Measurements from ENCODE around the gene PSKH1.
"Not testable (repeated sequence)": the region's sequence is repeated elsewhere in the genome, so short reads cannot be mapped to it uniquely, and the experiment has no call there.

DNA sequence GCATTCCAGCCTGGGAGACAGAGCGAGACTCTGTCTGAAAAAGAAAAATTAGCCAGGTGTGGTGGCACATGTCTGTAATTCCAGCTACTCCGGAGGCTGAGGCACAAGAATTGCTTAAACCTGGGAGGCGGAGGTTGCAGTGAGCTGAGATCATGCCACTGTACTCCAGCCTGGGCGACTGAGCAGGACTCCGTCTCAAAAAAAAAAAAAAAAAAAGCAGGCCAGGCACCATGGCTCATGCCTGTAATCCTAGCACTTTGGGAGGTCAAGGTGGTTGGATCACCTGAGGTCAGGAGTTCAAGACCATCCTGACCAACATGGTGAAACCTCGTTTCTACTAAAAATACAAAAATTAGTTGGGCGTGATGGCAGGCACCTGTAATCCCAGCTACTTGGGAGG is 79.2 kb downstream of the PSKH1 start:
- not testable (repeated sequence) for TF ChIP-seq CTCF (IDR thresholded peaks at IDR 0.05; ENCODE audit: low read depth, low read length, missing input control); REST (IDR thresholded peaks at IDR 0.05); YY1 (IDR thresholded peaks at IDR 0.05); SP1 (IDR thresholded peaks at IDR 0.05); TAF1 (conservative IDR thresholded peaks at IDR 0.05)

All from liver (tissue), 3 donors.